Astrocyte of the cerebellum (primary cell): ENCODE results near the gene HS2ST1.
A peak's percentile ranks its signal among the peaks of the same experiment; 100 is the strongest.

ENCODE experiments used
- DNase-seq: peaks from one replicate; pipeline ENCODE4 v3.0.0-alpha.2; 2011; ENCODE audit warnings: low read depth
- H3K4me3 ChIP-seq: 2 replicates; pipeline ENCODE4 v1.5.1; 2011; ENCODE audit warnings: mild to moderate bottlenecking, low read depth, low read length, moderate library complexity
- in situ Hi-C: cut with HindIII; loops from 2 replicates; pipeline ENCODE4 v1.10.0; 2017; ENCODE audit warnings: low sequenced_read_pairs
- TF ChIP-seq, protein P1 (sequence below): IDR thresholded peaks from 2 replicates; pipeline ENCODE4 v1.5.1; 2012; ENCODE audit warnings: low read length, low read depth, moderate library complexity, mild to moderate bottlenecking; ENCODE audit errors: missing control alignments

The HS2ST1 gene

DNA sequence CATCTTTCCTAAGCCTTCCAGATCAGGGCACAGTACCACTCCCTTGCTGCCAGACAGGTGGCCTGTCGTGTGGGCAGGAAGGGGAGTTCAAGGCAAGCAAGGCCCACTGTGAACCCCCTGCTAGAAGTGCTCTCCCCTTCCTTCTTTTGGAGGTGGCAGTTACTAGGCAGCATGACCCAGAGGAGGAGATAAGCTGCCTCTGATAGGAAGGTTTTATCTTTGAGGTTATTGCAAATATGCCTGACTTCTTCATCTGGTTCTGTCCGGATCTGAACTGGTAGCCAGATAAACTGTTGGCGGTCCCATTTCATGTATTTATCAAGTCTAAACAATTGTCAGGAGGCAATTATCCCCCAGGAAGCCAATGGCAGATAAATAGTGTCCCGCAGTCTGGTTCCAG, 216.0 kb downstream of the HS2ST1 start:
- TF ChIP-seq, protein P1, sequence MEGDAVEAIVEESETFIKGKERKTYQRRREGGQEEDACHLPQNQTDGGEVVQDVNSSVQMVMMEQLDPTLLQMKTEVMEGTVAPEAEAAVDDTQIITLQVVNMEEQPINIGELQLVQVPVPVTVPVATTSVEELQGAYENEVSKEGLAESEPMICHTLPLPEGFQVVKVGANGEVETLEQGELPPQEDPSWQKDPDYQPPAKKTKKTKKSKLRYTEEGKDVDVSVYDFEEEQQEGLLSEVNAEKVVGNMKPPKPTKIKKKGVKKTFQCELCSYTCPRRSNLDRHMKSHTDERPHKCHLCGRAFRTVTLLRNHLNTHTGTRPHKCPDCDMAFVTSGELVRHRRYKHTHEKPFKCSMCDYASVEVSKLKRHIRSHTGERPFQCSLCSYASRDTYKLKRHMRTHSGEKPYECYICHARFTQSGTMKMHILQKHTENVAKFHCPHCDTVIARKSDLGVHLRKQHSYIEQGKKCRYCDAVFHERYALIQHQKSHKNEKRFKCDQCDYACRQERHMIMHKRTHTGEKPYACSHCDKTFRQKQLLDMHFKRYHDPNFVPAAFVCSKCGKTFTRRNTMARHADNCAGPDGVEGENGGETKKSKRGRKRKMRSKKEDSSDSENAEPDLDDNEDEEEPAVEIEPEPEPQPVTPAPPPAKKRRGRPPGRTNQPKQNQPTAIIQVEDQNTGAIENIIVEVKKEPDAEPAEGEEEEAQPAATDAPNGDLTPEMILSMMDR = no peak
- in situ Hi-C loops = no loop called here
- no peak for DNase-seq
- no peak overlapping the region for H3K4me3 ChIP-seq

DNA sequence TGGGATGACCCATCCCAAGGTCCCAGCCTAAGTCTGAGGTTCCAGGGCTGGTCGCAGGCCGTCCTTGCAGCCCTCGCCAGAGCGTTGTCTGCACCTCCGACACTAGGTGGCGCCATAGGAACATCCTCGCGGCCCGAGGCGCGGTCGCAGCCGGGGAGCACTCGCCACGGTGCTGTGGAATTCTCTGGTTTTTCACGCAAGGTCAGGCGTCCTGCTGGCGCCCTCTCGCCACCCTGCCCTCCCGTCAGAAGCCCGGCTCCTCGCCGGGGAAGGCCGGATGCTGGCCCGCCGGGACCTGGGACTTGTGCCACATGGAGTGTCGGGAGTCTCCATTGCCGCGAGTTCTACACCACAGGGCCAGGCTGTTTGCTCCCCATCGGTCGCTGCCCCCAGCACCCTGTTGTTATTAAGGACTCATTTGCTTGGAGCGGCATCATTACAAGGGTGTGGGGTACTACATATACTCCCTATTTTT, 217.4 kb downstream of the HS2ST1 start:
- in situ Hi-C loops = no loop called here
- DNase-seq = peak; percentile 59
- peak overlapping the region; percentile 24 for H3K4me3 ChIP-seq
- TF ChIP-seq, protein P1 = peak; percentile 92

DNA sequence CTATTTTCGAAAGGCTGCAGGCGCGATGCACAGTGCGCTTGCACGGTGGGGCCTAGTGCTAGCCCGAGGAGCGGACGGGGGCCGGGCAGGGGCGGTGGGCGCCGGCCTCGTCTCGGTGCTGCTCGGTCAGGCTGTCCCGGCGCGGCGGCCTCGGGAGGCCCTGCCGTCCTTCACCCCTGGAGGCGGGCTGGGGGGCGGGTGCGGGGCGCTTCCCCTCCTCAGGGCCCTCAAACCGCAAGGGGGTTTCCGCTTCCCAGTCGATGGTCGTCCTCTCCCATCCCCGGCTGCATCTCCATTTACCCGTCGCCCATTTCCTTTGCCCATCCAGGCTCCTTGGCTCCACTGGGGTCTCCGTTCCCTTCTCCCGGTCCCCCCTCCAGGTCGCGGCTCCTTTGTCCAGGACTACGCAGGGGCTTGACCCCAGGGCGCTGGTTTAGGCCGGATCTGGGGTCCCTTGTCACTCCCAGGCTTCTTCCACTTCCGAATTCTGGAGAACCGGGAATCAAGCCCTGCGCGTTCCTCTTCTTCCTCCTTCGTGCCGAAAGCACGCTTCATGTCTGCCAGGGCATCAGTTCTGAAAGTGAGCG, 217.9 kb downstream of the HS2ST1 start:
- DNase-seq = no peak
- peak overlapping the region; percentile 24 for H3K4me3 ChIP-seq
- in situ Hi-C loops = no loop called here
- TF ChIP-seq, protein P1 = no peak

DNA sequence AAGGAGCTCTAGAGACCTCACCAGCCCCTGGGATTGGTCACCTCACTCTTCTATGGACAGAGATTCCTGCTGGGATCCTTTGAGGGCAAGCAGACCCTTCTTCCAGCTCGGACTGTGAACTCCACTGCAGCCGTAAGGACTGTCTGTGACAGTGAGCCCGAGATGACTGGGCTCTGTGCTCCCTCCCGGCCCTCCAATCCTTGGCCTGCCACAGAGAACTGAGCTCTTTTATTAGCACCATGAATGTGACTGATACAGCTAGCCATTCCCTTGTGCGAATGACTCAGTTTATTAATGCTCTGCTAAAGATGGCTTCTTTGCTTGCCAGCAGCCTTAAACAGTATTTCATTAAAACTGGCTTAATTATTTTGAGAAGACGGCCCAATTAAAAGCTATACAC, 219.6 kb downstream of the HS2ST1 start:
- TF ChIP-seq, protein P1 = no peak
- no peak overlapping the region for H3K4me3 ChIP-seq
- in situ Hi-C loops = no loop called here
- DNase-seq = no peak

DNA sequence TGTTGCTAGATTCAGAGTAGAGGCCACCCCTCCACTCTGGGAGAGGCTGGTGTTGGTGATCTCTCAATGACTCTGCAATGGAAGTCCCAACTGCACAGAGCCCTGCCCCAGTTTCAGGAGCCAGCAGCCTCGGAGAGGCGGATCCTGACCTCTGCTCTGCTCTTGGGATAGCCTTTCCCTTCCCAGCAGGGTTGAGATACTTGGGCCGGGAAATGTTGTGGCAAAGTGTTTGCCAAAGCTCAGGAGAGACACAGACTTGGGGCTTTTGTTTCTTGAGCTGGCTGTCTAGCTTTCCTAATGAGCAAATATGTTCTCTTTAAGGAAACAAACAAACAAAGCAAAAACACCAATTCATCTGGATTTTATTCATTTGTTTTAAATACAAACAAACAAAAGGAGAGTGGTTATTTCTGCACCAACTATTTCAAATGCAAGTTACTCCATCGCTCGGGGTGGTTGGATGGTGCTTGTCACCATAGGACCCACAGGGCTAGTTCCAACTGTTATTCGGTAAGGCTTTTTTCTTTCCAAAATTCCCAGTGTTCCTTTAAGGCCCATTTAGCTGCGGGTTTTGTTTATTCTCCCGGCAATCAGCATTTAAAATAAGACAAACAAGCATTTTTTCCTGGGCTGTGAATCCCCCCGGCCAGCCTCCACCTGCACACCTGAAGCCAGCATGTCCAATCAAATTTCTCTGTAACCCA, 220.3 kb downstream of the HS2ST1 start:
- DNase-seq = no peak
- no peak overlapping the region for H3K4me3 ChIP-seq
- TF ChIP-seq, protein P1 = no peak
- in situ Hi-C loops = no loop called here

DNA sequence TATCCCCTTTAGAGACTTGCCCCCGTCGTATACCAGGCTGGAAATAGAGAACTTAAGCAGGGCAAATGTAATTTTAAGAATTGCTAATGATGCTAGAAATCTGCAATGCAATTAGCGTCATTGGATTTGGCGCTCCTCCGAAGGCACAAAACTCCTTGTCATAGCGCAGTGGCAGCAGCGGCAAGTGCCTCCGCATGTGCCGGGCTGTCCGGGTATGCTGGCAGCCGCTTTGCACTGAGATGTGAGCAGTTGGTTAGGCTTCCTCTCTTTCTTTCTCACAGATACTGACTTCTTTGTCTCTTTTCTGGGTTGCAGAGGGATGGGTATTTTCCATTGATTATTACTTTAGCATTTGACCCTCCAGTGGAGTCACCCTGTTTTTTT, 220.9 kb downstream of the HS2ST1 start:
- in situ Hi-C loops = no loop called here
- TF ChIP-seq, protein P1 = no peak
- no peak for DNase-seq
- H3K4me3 ChIP-seq = no peak overlapping the region
